Ishikawa (cell line): ENCODE results near the gene DCBLD1.

Experiments used
- CEBPB ChIP-seq: IDR thresholded peaks from 2 replicates; pipeline ENCODE4 v1.6.1; 2012
- CREB1 ChIP-seq: IDR thresholded peaks from 2 replicates; pipeline ENCODE4 v1.6.1; 2012; ENCODE audit warnings: low read depth
- EGR1 ChIP-seq: IDR thresholded peaks from 2 replicates; pipeline ENCODE4 v1.6.1; 2012
- RAD21 ChIP-seq: IDR thresholded peaks from 2 replicates; pipeline ENCODE4 v1.6.1; 2012; ENCODE audit warnings: low read depth
- TF ChIP-seq, protein P1 (sequence below): IDR thresholded peaks from 2 replicates; pipeline ENCODE4 v1.6.1; 2012; ENCODE audit warnings: low read depth, mild to moderate bottlenecking

DNA sequence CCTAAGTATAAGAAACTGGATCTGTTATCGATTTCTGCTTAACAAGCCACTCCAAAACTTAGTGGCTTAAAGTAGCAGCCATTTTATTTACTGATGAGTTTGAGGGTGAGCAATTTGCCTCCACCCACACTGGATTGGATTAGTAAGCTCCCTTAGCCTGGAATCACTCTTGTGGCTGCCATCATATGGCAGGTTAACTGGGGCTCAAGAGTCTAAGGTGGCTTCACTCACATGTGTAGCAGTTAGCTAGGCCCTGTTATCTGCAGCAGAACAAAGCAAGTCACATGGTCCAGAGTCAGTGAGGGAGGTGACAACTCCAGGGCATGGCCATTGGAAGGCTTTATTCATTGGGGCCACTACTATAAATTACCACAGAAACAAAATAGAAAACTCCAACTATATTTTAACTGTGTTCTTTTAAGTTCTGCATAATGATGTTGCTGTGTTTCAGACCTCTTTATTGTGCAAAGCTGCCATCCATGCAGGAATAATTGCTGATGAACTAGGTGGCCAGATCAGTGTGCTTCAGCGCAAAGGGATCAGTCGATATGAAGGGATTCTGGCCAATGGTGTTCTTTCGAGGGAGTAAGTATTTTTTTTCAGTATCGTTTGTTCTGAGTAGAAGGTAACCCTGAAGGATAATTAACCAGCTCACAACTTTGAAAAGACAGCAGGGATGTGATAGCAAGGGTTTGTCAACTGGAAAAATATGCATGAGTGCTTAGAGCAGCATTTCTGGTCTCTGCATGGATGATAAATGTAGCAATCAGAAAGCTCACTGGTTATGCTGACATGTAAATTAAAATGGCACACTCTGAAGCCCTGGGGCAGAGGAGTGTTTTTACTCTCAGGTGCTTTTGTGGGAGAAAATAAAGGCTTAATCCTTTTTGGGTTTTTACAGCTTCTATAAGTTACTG, 49.6 kb downstream of the DCBLD1 start:
- TF ChIP-seq, protein P1, sequence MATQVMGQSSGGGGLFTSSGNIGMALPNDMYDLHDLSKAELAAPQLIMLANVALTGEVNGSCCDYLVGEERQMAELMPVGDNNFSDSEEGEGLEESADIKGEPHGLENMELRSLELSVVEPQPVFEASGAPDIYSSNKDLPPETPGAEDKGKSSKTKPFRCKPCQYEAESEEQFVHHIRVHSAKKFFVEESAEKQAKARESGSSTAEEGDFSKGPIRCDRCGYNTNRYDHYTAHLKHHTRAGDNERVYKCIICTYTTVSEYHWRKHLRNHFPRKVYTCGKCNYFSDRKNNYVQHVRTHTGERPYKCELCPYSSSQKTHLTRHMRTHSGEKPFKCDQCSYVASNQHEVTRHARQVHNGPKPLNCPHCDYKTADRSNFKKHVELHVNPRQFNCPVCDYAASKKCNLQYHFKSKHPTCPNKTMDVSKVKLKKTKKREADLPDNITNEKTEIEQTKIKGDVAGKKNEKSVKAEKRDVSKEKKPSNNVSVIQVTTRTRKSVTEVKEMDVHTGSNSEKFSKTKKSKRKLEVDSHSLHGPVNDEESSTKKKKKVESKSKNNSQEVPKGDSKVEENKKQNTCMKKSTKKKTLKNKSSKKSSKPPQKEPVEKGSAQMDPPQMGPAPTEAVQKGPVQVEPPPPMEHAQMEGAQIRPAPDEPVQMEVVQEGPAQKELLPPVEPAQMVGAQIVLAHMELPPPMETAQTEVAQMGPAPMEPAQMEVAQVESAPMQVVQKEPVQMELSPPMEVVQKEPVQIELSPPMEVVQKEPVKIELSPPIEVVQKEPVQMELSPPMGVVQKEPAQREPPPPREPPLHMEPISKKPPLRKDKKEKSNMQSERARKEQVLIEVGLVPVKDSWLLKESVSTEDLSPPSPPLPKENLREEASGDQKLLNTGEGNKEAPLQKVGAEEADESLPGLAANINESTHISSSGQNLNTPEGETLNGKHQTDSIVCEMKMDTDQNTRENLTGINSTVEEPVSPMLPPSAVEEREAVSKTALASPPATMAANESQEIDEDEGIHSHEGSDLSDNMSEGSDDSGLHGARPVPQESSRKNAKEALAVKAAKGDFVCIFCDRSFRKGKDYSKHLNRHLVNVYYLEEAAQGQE: no peak
- no peak for TF ChIP-seq EGR1
- TF ChIP-seq RAD21: no peak
- no peak for TF ChIP-seq CREB1
- no peak for TF ChIP-seq CEBPB
